Measurements from ENCODE around the gene SLC25A21. TPM values are rescaled to one million over a fixed set of nuclear protein-coding genes. Genes with fewer than 3 reads are reported as not detected.
A peak's percentile ranks its signal among the peaks of the same experiment; 100 is the strongest.

SLC25A21 gene
- total RNA-seq, 1 donor from 2014 or later: 0.89 TPM

GRCh38 chr14:36652542-36653201 is 519.7 kb downstream of the SLC25A21 start:
- no peak for DNase-seq (ENCODE audit: low read depth)

GRCh38 chr14:36649872-36650650 is 522.3 kb downstream of the SLC25A21 start:
- no peak for DNase-seq (ENCODE audit: low read depth)

GRCh38 chr14:36647824-36648753 is 524.3 kb downstream of the SLC25A21 start:
- DNase-seq (ENCODE audit: low read depth): peak; percentile 10

GRCh38 chr14:36647417-36647823 is 525.0 kb downstream of the SLC25A21 start:
- no peak for DNase-seq (ENCODE audit: low read depth)

- DNase-seq (ENCODE audit: low read depth): no peak
Observed at GRCh38 chr14:36646664-36647416, 525.6 kb downstream of the SLC25A21 start.

GRCh38 chr14:36633580-36633979 is 538.8 kb downstream of the SLC25A21 start:
- no peak for DNase-seq (ENCODE audit: low read depth)

Other genes with a start within 250 kb of the SLC25A21 start
- gene MIPOL1, start 25.3 kb upstream of the SLC25A21 start, total RNA-seq: 6.4 and 18.3 TPM in 2 replicates